Upper lobe of left lung (tissue), 4 donors: ENCODE data around the gene MCOLN3.

Experiments used
- CTCF ChIP-seq, 6 experiments: fragments of 450-650 bp in 4 of 6; fragments of 200-600 bp in 2 of 6; sonication (generic) in 2 of 6; IDR thresholded peaks; one replicate each; pipeline ENCODE4 v1.5.1; 2016 to 2019; ENCODE audit warnings: antibody characterized with exemption in 6 of 6
- POLR2AphosphoS5 ChIP-seq, 2 donors: sonication (generic); formaldehyde crosslinking; IDR thresholded peaks; one replicate each; pipeline ENCODE4 v1.5.1; 2017; ENCODE audit warnings: antibody characterized with exemption in 2 of 2

- TF ChIP-seq CTCF (IDR thresholded peaks at IDR 0.05) (no peak), POLR2AphosphoS5 (IDR thresholded peaks at IDR 0.05) (no peak)
Measured at GRCh38 chr1:85090225-85090624, 41.9 kb upstream of the MCOLN3 start.
